A673 (cell line): Measurements from ENCODE around the gene NRG3. TPM values are rescaled to one million over a fixed set of nuclear protein-coding genes. Genes with fewer than 3 reads are reported as not detected.

ENCODE experiments used
- BruUV-seq: library from RNA; stranded (reverse); fragments of 400-500 nt; replicated peaks from 2 replicates; lab custom pipeline; 2021; lab: Mats Ljungman, UMichigan
- CTCF ChIA-PET: fragments of 300-600 bp; sonication (Branson Sonifier 250); formaldehyde crosslinking; loops from one replicate; lab custom pipeline; 2022; ENCODE audit warnings: antibody characterized with exemption; lab: Charles Lee
- POLR2A ChIA-PET: fragments of 300-600 bp; sonication (Branson Sonifier 250); formaldehyde crosslinking; loops from one replicate; lab custom pipeline; 2022; ENCODE audit warnings: antibody characterized with exemption; ENCODE audit not compliant: low non-redundant PET; lab: Charles Lee
- DNase-seq: peaks from one replicate; pipeline ENCODE4 v3.0.0-alpha.2; 2015; ENCODE audit warnings: low spot score
- H3K27ac ChIP-seq: fragments of 200-600 bp; sonication (generic); 2 replicates; pipeline ENCODE4 v1.5.1; 2016; ENCODE audit warnings: mixed run types, low read depth, mild to moderate bottlenecking, mixed read lengths, antibody characterized with exemption, low read length; ENCODE audit not compliant: poor library complexity, severe bottlenecking
- H3K27me3 ChIP-seq: fragments of 200-600 bp; sonication (generic); replicated peaks from 2 replicates; pipeline ENCODE4 v1.6.1; 2017; ENCODE audit warnings: mixed run types, low read depth, mild to moderate bottlenecking, mixed read lengths, antibody characterized with exemption, low read length; ENCODE audit not compliant: insufficient read depth, poor library complexity
- H3K36me3 ChIP-seq: fragments of 200-600 bp; sonication (generic); 2 replicates; pipeline ENCODE4 v1.6.1; 2016; ENCODE audit warnings: mixed run types, mild to moderate bottlenecking, mixed read lengths, antibody characterized with exemption, low read length; ENCODE audit not compliant: insufficient read depth, poor library complexity, severe bottlenecking
- H3K4me1 ChIP-seq: fragments of 200-600 bp; sonication (generic); 2 replicates; pipeline ENCODE4 v1.6.1; 2017; ENCODE audit warnings: mixed run types, mild to moderate bottlenecking, mixed read lengths, antibody characterized with exemption, low read length; ENCODE audit not compliant: insufficient read depth, poor library complexity, severe bottlenecking
- H3K4me3 ChIP-seq: fragments of 200-600 bp; sonication (generic); 2 replicates; pipeline ENCODE4 v1.5.1; 2016; ENCODE audit warnings: low read depth, mixed run types, mild to moderate bottlenecking, mixed read lengths, low read length; ENCODE audit not compliant: poor library complexity, severe bottlenecking
- H3K9me3 ChIP-seq: fragments of 200-600 bp; sonication (generic); 2 replicates; pipeline ENCODE4 v1.6.1; 2016; ENCODE audit warnings: mixed run types, low read depth, mild to moderate bottlenecking, mixed read lengths, antibody characterized with exemption, low read length; ENCODE audit not compliant: poor library complexity, severe bottlenecking
- CTCF ChIP-seq: fragments of 300-800, 200-600 bp; sonication (generic); conservative IDR thresholded peaks from 2 replicates; pipeline ENCODE4 v1.5.1; 2017; ENCODE audit warnings: low read depth, mild to moderate bottlenecking, antibody characterized with exemption, low read length, moderate library complexity, mixed read lengths
- EZH2 ChIP-seq: fragments of 200-600 bp; sonication (generic); IDR thresholded peaks from 2 replicates; pipeline ENCODE4 v1.6.1; 2017; ENCODE audit warnings: borderline replicate concordance, low read depth, mild to moderate bottlenecking, mixed read lengths, antibody characterized with exemption, low read length; ENCODE audit not compliant: poor library complexity, severe bottlenecking
- intact Hi-C: fragments of 100-400 bp; cut with micrococcal nuclease; formaldehyde crosslinking; loops from one replicate; pipeline ENCODE4 v1.10.0; 2022; ENCODE audit not compliant: unreplicated experiment
- total RNA-seq: library from RNA; stranded (reverse); gene quantifications from 2 replicates; pipeline ENCODE4 v1.2.3, GENCODE V29; 2021

The NRG3 gene
- total RNA-seq, 1 experiment from 2014 or later = not detected

- Histone ChIP-seq H3K27me3 (peaks cover 30% of the 10 kb centered on the region), H3K4me3 (no peak overlapping the region), H3K36me3 (no peaks in the 10 kb centered on the region), H3K4me1 (no peaks in the 10 kb centered on the region), H3K27ac (no peak overlapping the region), H3K9me3 (no peaks in the 10 kb centered on the region)
- DNase-seq = no peak
- TF ChIP-seq EZH2 = no peak
- no peak for TF ChIP-seq CTCF
- ChIA-PET POLR2A (no interaction called here), CTCF (no interaction called here)
- no TSS peak for BruUV-seq
- intact Hi-C loops = no loop called here
Measured at GRCh38 chr10:81870472-81870871, 4.5 kb upstream of the NRG3 start.

- CTCF ChIA-PET = no interaction called here
- POLR2A ChIA-PET = no interaction called here
Measured at GRCh38 chr10:81871558-81871957, 3.4 kb upstream of the NRG3 start.

GRCh38 chr10:81872206-81872862 lies 2.7 kb upstream of the NRG3 start:
- BruUV-seq = no TSS peak
- POLR2A ChIA-PET = interaction anchor here (0.7 kb wide), 1 partner anchor 26 kb away, joined by 17 read pairs; no protein-coding TSS in a partner anchor
- no peak for DNase-seq
- no peaks in the 10 kb centered on the region for H3K36me3 ChIP-seq
- no peak overlapping the region for H3K4me3 ChIP-seq
- no peak overlapping the region for H3K27ac ChIP-seq
- no peak for TF ChIP-seq EZH2
- TF ChIP-seq CTCF = no peak
- peaks cover 49% of the 10 kb centered on the region for H3K27me3 ChIP-seq
- no peaks in the 10 kb centered on the region for H3K9me3 ChIP-seq
- intact Hi-C loops = no loop called here
- H3K4me1 ChIP-seq = no peaks in the 10 kb centered on the region
- CTCF ChIA-PET = no interaction called here

More at GRCh38 chr10:81871558-81871957, 3.4 kb upstream of the NRG3 start:
- Histone ChIP-seq H3K27ac (no peak overlapping the region), H3K36me3 (no peaks in the 10 kb centered on the region), H3K9me3 (no peaks in the 10 kb centered on the region), H3K4me1 (no peaks in the 10 kb centered on the region), H3K27me3 (peaks cover 41% of the 10 kb centered on the region), H3K4me3 (no peak overlapping the region)
- TF ChIP-seq EZH2 (no peak), CTCF (no peak)
- DNase-seq = no peak
- intact Hi-C loops = no loop called here
- BruUV-seq = no TSS peak
